WERI-Rb-1 (cell line): ENCODE results near the gene HPCAL1.
"Not testable (repeated sequence)": the region's sequence is repeated elsewhere in the genome, so short reads cannot be mapped to it uniquely, and the experiment has no call there.

Experiments used
- DNase-seq: peaks from one replicate; pipeline ENCODE4 v3.0.0-alpha.2; 2020
- H3K27ac ChIP-seq: fragments of 250-450 bp; sonication (Bioruptor Pico); 2 replicates; pipeline ENCODE4 v1.5.1; 2020; ENCODE audit warnings: mild to moderate bottlenecking, moderate library complexity
- H3K27me3 ChIP-seq: fragments of 250-450 bp; sonication (Bioruptor Pico); 2 replicates; pipeline ENCODE4 v1.5.1; 2021; ENCODE audit warnings: mild to moderate bottlenecking, low read depth, moderate library complexity; ENCODE audit not compliant: insufficient read depth, severe bottlenecking
- H3K36me3 ChIP-seq: fragments of 250-450 bp; sonication (Bioruptor Pico); 2 replicates; pipeline ENCODE4 v1.5.1; 2020; ENCODE audit warnings: mild to moderate bottlenecking, moderate library complexity
- H3K4me3 ChIP-seq: 2 replicates; pipeline ENCODE4 v1.5.1; 2011; ENCODE audit warnings: low read depth, mild to moderate bottlenecking, control low read depth, low read length
- H3K9me3 ChIP-seq: fragments of 250-450 bp; sonication (Bioruptor Pico); 2 replicates; pipeline ENCODE4 v1.5.1; 2021; ENCODE audit warnings: mild to moderate bottlenecking, moderate library complexity; ENCODE audit not compliant: severe bottlenecking
- CTCF ChIP-seq: IDR thresholded peaks from 2 replicates; pipeline ENCODE4 v1.5.1; 2011; ENCODE audit warnings: low read depth, mild to moderate bottlenecking, control low read depth, inconsistent platforms, low read length

The HPCAL1 gene

GRCh38 chr2:10286216-10287037 is 16.3 kb upstream of the HPCAL1 start:
- no peak for DNase-seq
- Histone ChIP-seq H3K9me3 (no peaks in the 10 kb centered on the region), H3K27ac (no peak overlapping the region), H3K4me3 (no peak overlapping the region), H3K36me3 (no peaks in the 10 kb centered on the region), H3K27me3 (no peaks in the 10 kb centered on the region)
- no peak for TF ChIP-seq CTCF

GRCh38 chr2:10287761-10288160 is 14.9 kb upstream of the HPCAL1 start:
- Histone ChIP-seq H3K4me3 (no peak overlapping the region), H3K9me3 (no peaks in the 10 kb centered on the region), H3K36me3 (no peaks in the 10 kb centered on the region), H3K27ac (no peak overlapping the region), H3K27me3 (no peaks in the 10 kb centered on the region)
- DNase-seq: no peak
- no peak for TF ChIP-seq CTCF

GRCh38 chr2:10288606-10289005 is 14.1 kb upstream of the HPCAL1 start:
- no peaks in the 10 kb centered on the region for H3K27me3 ChIP-seq
- H3K4me3 ChIP-seq: no peak overlapping the region
- H3K27ac ChIP-seq: no peak overlapping the region
- no peak for TF ChIP-seq CTCF
- no peak for DNase-seq
- H3K9me3 ChIP-seq: no peaks in the 10 kb centered on the region
- H3K36me3 ChIP-seq: no peaks in the 10 kb centered on the region

GRCh38 chr2:10289352-10289751 is 13.4 kb upstream of the HPCAL1 start:
- Histone ChIP-seq H3K27me3 (no peaks in the 10 kb centered on the region), H3K27ac (no peak overlapping the region), H3K9me3 (peaks cover 6% of the 10 kb centered on the region), H3K4me3 (no peak overlapping the region), H3K36me3 (no peaks in the 10 kb centered on the region)
- TF ChIP-seq CTCF: no peak
- DNase-seq: no peak

GRCh38 chr2:10289891-10290290 is 12.8 kb upstream of the HPCAL1 start:
- Histone ChIP-seq H3K9me3 (peaks cover 10% of the 10 kb centered on the region), H3K36me3 (no peaks in the 10 kb centered on the region), H3K27ac (no peak overlapping the region), H3K27me3 (no peaks in the 10 kb centered on the region), H3K4me3 (no peak overlapping the region)
- DNase-seq: no peak
- no peak for TF ChIP-seq CTCF

- H3K9me3 ChIP-seq: peaks cover 10% of the 10 kb centered on the region
- H3K27ac ChIP-seq, DNase-seq: not testable (repeated sequence)
These were observed 11.3 kb upstream of the HPCAL1 start for GRCh38 chr2:10291376-10291775.

More at GRCh38 chr2:10291376-10291775, 11.3 kb upstream of the HPCAL1 start:
- H3K27me3 ChIP-seq, H3K36me3 ChIP-seq, H3K4me3 ChIP-seq: not testable (repeated sequence)
